Testis (tissue), 3 donors: ENCODE results near the gene ARFIP2. TPM values are rescaled to one million over a fixed set of nuclear protein-coding genes. Genes with fewer than 3 reads are reported as not detected.

ENCODE experiments used
- DNase-seq: peaks from one replicate; pipeline ENCODE4 v3.0.0-alpha.2; 2019
- H3K27ac ChIP-seq, 2 donors: fragments of 200-600 bp; sonication (generic); one replicate each; pipeline ENCODE4 v1.5.1; 2019
- H3K27me3 ChIP-seq: fragments of 200-600 bp; sonication (generic); one replicate; pipeline ENCODE4 v1.5.1; 2019
- H3K36me3 ChIP-seq: fragments of 200-600 bp; sonication (generic); one replicate; pipeline ENCODE4 v1.5.1; 2017; ENCODE audit warnings: low read depth; ENCODE audit errors: missing control alignments
- H3K4me1 ChIP-seq: fragments of 200-600 bp; sonication (generic); one replicate; pipeline ENCODE4 v1.5.1; 2019
- H3K4me3 ChIP-seq, 2 donors: fragments of 200-600 bp; sonication (generic); one replicate each; pipeline ENCODE4 v1.5.1; 2017 to 2019
- H3K9me3 ChIP-seq: fragments of 200-600 bp; sonication (generic); one replicate; pipeline ENCODE4 v1.5.1; 2017
- POLR2A ChIP-seq: fragments of 450-650 bp; IDR thresholded peaks from one replicate; pipeline ENCODE4 v1.6.1; 2017; ENCODE audit warnings: antibody characterized with exemption, mild to moderate bottlenecking, moderate library complexity
- WGBS, 2 donors: methylation state at CpG; one replicate each; pipeline ENCODE4 v1.1.5; 2018; 5-methylcytosine and 5-hydroxymethylcytosine counted together
- intact Hi-C: fragments of 100-400 bp; cut with DNase I; formaldehyde crosslinking; loops from one replicate; pipeline ENCODE4 v1.15.1; 2023; ENCODE audit warnings: low total_unique reads
- polyA plus RNA-seq: library from polyadenylated mRNA; stranded (reverse); fragments of 350-450 nt; fragmentation: Illumina TruSeq; extraction: RNeasy Lipid Tissue Mini Kit (QIAGEN cat#74804); gene quantifications from one replicate; pipeline ENCODE4 v1.2.3, GENCODE V29; 2014; ENCODE audit warnings: low read depth, low replicate concordance; ENCODE audit not compliant: insufficient read depth
- total RNA-seq, 2 donors: library from RNA; depleted of rRNA; stranded (reverse); fragments of >200 nt; gene quantifications; one replicate each; pipeline ENCODE4 v1.2.3, GENCODE V29; 2016
- TF ChIP-seq, protein P1 (sequence below), 3 experiments: fragments of 450-650 bp in 2 of 3; fragments of 200-600 bp in 1 of 3; sonication (generic) in 1 of 3; IDR thresholded peaks; one replicate each; pipeline ENCODE4 v1.5.1; 2016 to 2019; ENCODE audit warnings: antibody characterized with exemption in 3 of 3, mild to moderate bottlenecking in 2 of 3, moderate library complexity in 1 of 3

The ARFIP2 gene
- total and polyA plus RNA-seq, 3 donors from 2014 or later = 56.1 to 80.1 (median 70.2) TPM

DNA sequence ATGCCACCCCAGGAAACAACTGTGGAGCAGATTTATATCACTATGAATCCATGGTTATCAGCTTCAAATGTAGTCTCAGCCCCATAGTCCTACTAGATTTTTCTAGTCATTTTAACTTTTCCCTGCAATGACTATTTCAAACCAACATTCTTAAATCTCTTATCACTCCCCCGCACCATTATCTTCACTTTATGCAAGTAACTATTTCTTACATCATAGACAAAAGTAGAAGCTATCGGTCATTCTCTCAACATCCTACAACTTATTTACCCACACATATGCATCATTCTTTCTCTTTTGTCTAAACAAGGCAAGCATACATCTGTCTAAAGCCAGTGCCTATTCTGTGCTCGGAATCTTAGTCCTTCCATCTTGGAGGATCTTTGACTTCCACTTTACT lies 4.5 kb upstream of the ARFIP2 start:
- no peaks in the 10 kb centered on the region for H3K36me3 ChIP-seq
- peaks cover 12% of the 10 kb centered on the region for H3K4me1 ChIP-seq
- H3K27me3 ChIP-seq = no peaks in the 10 kb centered on the region
- no peak for DNase-seq
- H3K27ac ChIP-seq = no peak overlapping the region
- 57 to 58% methylated on average over 3 of the region's 3 CpGs for WGBS, 2 donors
- intact Hi-C loops = no loop called here
- H3K9me3 ChIP-seq = no peaks in the 10 kb centered on the region
- H3K4me3 ChIP-seq = no peak overlapping the region
- no peak for TF ChIP-seq POLR2A

DNA sequence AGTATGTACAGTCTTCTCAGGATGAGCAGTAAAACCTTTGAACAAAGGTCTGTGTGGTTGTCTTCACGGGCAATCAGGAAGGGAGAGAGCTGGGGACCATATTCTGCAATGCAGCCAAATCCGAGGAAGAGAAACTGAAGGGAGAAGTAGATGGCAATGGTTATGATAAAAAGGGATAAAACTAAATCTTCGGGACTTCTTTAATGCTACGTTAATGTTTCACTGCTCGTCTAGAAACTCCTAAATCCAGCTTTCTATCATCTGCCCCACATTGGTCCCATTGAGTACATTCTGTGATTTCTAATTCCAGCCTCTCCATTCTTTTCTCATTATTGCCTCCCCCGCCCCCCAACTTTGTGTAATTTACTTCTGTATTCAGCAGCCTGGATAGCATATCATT lies 1.9 kb upstream of the ARFIP2 start:
- no peak for DNase-seq
- H3K27me3 ChIP-seq = no peaks in the 10 kb centered on the region
- H3K4me1 ChIP-seq = peaks cover 18% of the 10 kb centered on the region
- no peak for TF ChIP-seq POLR2A
- TF ChIP-seq, protein P1, sequence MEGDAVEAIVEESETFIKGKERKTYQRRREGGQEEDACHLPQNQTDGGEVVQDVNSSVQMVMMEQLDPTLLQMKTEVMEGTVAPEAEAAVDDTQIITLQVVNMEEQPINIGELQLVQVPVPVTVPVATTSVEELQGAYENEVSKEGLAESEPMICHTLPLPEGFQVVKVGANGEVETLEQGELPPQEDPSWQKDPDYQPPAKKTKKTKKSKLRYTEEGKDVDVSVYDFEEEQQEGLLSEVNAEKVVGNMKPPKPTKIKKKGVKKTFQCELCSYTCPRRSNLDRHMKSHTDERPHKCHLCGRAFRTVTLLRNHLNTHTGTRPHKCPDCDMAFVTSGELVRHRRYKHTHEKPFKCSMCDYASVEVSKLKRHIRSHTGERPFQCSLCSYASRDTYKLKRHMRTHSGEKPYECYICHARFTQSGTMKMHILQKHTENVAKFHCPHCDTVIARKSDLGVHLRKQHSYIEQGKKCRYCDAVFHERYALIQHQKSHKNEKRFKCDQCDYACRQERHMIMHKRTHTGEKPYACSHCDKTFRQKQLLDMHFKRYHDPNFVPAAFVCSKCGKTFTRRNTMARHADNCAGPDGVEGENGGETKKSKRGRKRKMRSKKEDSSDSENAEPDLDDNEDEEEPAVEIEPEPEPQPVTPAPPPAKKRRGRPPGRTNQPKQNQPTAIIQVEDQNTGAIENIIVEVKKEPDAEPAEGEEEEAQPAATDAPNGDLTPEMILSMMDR (IDR thresholded peaks at IDR 0.05) = no peak
- H3K9me3 ChIP-seq = no peaks in the 10 kb centered on the region
- no peak overlapping the region for H3K4me3 ChIP-seq
- H3K27ac ChIP-seq = no peak overlapping the region
- intact Hi-C loops = no loop called here
- 69 to 75% methylated on average over 6 of the region's 6 CpGs for WGBS, 2 donors
- H3K36me3 ChIP-seq = no peaks in the 10 kb centered on the region

GRCh38 chr11:6482441-6482840 lies 1.3 kb upstream of the ARFIP2 start:
- intact Hi-C loops = no loop called here

DNA sequence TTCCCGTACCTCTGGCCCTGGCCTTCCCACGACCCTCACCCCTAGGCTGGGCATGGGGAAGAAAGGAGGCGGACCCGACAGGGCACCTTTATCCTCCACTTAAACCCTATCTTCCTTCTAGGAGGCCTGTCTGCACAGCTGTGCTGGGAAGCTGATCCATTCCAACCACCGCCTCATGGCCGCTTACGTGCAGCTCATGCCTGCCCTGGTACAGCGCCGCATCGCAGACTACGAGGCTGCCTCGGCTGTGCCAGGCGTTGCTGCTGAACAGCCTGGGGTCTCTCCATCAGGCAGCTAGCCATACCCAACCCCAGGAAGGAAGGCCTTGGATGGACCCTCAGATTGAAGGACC lies 769 bp upstream of the ARFIP2 start:
- TF ChIP-seq, protein P1 (IDR thresholded peaks at IDR 0.05) = no peak
- no peak for TF ChIP-seq POLR2A
- intact Hi-C loops = no loop called here
- Histone ChIP-seq H3K36me3 (no peaks in the 10 kb centered on the region), H3K4me3 (peak overlapping the region; percentile 74 to 90), H3K9me3 (no peaks in the 10 kb centered on the region), H3K27ac (peak overlapping the region; percentile 87 to 88), H3K27me3 (no peaks in the 10 kb centered on the region), H3K4me1 (peaks cover 18% of the 10 kb centered on the region)
- WGBS, 2 donors = 6 to 7% methylated on average over 6 to 12 of the region's 13 CpGs
- DNase-seq = no peak

More at GRCh38 chr11:6482441-6482840, 1.3 kb upstream of the ARFIP2 start:
- Histone ChIP-seq H3K27ac (peak overlapping the region in 1 of 2 donors; percentile 87), H3K27me3 (no peaks in the 10 kb centered on the region), H3K36me3 (no peaks in the 10 kb centered on the region), H3K9me3 (no peaks in the 10 kb centered on the region), H3K4me3 (peak overlapping the region; percentile 74 to 90), H3K4me1 (peaks cover 18% of the 10 kb centered on the region)
- 57 to 67% methylated on average over 4 of the region's 4 CpGs for WGBS, 2 donors
- TF ChIP-seq, protein P1 (IDR thresholded peaks at IDR 0.05) = no peak
- TF ChIP-seq POLR2A = no peak
- no peak for DNase-seq

- no peak for DNase-seq
- Histone ChIP-seq H3K27me3 (no peaks in the 10 kb centered on the region), H3K4me1 (peaks cover 18% of the 10 kb centered on the region), H3K9me3 (no peaks in the 10 kb centered on the region), H3K36me3 (no peaks in the 10 kb centered on the region), H3K4me3 (peak overlapping the region; percentile 74 to 90), H3K27ac (peak overlapping the region; percentile 87 to 88)
- WGBS, 2 donors = 40 to 47% methylated on average over 9 of the region's 9 CpGs
- intact Hi-C loops = no loop called here
- TF ChIP-seq, protein P1 (IDR thresholded peaks at IDR 0.05) = no peak
- TF ChIP-seq POLR2A = no peak
Observed at GRCh38 chr11:6480299-6480914, 724 bp downstream of the ARFIP2 start.
